ENCODE results near the gene CDK5RAP2.
"Not testable (repeated sequence)": the region's sequence is repeated elsewhere in the genome, so short reads cannot be mapped to it uniquely, and the experiment has no call there.

Gene CDK5RAP2

DNA sequence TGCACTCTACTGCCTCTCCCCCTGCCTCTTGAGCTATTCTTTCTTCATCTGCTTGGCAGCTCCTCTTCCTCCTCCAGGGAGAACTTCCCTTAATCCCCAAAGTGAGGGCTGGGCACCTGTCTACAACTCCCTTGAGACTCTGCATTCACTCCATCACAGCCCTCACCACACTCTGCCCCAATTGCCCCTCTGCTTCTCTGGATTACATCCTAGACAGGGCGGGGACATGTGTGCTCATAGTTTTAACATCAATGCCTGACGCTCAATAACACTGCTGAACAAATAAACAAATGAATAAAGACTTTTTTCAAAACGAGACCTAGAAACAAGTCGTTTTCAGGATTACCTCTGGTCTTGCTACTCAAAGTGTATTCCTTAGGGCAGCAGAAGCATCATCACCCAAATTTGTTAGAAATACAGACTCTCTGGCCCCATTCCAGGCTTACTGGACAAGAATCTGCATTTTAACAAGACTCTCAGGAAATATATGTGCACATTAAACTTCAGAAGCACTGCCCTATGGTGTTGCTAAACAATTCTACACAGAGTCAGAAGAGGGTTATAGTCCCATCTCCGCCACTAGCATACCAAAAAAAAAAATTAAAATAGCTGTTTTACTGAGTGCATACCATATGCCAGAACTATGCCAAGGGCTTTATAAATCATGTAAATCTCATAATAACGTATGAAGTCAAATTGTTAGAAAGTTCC, 115.6 kb downstream of the CDK5RAP2 start:
- no peak for DNase-seq

- no peak for DNase-seq
Observed at GRCh38 chr9:120463765-120464164, 116.2 kb downstream of the CDK5RAP2 start.

DNA sequence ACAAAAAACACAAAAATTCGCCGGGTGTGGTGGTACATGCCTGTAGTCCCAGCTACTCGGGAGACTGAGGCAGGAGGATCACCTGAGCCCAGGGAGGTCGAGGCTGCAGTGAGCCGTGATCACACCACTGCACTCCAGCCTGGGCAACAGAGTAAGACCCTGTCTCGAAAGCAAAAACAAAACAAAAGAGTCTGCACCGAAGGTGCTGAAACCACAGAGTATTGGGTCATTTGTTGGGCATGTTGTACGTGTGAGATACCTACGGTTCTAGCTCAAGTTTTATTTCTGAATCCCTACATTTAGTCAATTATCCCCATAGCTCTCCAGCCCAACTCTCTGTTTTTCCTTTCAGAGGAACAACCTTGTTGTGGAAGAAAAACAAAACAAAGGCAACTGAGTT, 118.3 kb downstream of the CDK5RAP2 start:
- not testable (repeated sequence) for DNase-seq

- no peak for DNase-seq
Observed at GRCh38 chr9:120456218-120456617, 123.7 kb downstream of the CDK5RAP2 start.

DNA sequence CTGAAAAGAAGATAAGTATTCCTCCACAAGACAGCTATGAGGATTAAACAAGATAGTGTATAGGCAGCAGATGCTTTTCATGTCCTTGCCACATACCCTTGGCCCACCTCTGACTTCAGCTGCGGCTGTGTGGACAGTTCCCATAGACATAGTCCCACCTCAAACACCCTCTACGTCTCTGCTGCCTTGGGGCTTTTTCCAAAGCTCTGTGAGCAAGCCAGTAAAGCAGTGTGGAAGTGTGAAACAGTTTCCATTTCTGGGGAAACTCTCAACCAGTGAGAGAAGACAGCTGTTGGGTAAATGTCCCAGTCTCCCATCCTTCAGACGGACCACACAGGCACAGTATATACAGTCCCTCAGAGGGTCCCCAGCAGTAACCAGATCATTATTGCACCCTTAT, 125.5 kb downstream of the CDK5RAP2 start:
- no peak for DNase-seq

GRCh38 chr9:120453792-120454191, 126.2 kb downstream of the CDK5RAP2 start:
- no peak for DNase-seq

DNA sequence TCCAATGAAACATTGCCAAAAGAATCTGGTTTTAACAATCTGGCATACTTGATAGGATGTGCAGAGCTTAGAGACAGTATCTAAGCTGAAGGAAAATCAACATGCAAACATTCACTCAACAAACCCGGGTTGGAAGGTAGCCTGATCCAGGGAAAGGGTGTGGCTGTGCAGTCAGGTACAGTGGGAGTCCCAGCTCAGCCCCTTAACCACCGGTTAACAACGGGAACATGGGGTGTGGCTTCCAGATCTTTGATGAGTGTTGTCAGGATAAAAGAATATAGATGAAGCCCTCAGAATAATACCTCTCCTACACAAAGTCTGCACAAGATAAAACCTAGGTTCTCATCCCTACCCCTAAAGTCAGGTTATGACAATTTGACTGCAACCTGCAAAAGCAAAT, 127.3 kb downstream of the CDK5RAP2 start:
- DNase-seq: no peak

DNA sequence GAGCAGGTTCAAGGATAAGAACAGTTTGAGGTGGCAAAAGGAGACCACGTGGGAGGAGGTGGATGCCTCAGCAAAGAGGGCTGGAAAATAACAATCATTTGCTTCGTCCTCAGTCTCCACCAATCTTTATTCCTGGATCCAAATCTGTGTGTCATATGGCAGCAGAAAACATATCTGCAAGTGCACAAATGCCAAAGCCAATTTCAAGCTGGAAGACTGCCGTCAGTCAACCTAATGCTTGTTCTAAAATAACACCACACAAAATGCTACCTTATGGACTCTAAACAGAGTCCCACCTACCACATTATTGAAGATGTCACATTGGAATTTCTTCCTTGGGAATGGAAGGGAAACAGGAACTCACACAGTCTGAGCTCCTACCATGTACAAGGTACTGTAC, 129.1 kb downstream of the CDK5RAP2 start:
- no peak for DNase-seq

GRCh38 chr9:120449566-120449965, 130.4 kb downstream of the CDK5RAP2 start:
- DNase-seq: no peak

DNA sequence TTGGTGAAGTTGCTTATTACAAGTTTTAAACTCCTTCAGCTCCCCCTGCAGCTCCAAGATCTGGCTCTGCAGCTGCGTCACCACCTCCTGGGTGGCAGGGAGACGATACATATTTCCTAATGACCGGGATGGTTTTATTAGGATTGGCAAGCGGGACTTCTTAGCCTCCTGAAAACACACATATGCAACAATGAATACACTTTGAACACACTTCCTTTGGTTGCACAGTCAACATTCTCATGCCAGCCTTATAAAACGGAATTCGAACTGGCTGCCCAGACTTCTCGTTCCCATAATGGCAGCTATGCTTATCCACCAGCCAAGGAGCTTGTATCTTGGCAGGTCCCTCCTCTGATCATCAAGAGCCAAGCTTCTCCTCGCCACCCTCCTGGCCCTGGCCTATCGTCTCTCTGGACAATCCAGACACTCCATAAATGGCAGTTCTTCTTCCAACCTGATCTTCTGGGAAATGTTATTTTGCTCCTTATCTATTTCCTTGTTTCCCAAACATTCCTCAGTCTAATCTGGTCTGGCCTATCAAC, 131.9 kb downstream of the CDK5RAP2 start:
- DNase-seq: no peak

GRCh38 chr9:120446671-120447070, 133.3 kb downstream of the CDK5RAP2 start:
- no peak for DNase-seq

GRCh38 chr9:120443976-120444375, 136.0 kb downstream of the CDK5RAP2 start:
- no peak for DNase-seq

- no peak for DNase-seq
Observed at GRCh38 chr9:120443489-120443888, 136.5 kb downstream of the CDK5RAP2 start.

DNA sequence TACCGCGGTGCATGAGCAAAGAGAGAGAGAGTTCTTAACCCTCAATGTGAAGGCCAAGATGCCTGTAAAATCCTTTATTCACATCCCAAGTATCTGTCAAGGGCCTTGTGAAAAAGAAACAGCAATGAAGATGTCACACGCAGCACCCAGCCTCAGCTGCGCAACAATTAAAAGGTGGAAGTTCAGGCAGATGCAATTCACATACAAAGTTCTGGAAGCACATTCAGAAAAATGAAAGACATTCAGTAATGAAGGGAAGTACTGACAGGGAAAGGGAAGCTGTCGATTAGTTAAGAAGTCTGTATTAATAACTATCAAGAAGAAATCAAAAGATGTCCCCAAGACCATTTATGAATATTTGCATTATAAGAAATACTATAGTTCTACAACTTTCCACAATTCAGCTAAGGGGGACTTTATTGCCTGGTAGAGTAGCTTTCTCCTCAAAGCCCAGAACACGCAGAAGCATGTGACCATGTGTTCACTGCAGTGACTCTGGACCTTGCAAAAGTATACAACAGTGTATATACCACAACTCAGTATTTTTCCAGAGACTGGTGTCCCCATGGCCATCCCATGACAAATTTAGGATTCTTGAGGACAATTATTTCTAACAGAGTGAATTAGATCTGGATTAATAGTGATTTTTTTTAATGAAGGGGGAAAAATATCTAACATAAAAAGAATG, 137.5 kb downstream of the CDK5RAP2 start:
- DNase-seq: no peak

DNA sequence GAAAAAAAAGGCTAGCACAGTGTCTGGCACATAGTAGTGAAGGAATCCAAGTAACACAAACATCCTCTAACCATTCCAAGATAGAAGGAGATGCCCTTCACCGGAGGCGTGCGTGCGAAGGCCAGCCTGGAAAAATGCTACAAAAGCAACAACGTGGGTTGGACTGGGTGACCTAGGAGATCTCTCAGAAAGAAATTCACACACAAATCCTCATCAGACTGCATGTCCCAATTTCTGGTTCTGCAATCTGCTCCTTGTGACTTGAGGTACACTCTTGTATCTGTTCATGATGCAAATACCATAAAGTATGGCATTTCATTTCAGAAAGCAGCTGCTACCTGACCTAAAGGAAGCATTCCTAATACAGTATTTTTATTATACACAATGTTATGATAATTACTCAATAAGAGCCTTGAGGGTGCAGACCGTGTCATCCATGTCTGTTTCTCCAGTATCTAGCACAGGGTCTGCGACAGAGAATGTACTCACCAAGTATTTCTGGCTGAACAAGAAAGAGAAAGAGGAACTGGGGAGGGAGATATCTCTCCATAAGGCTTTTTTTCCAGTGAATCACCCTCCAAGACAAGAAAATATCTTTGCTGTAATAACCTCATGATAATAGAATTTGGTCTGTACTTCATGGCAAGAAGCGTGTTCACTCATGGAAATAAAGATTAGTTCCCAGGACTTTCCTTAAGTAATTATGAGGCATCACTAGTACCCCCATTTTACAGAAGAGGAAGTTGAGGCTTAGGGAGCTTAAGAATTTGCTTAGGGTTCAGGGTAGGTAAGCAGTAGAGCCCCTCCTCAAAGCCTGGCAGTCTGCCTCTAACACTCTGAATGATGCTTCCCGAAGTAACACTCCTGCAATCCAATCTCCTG, 138.3 kb downstream of the CDK5RAP2 start:
- no peak for DNase-seq

DNA sequence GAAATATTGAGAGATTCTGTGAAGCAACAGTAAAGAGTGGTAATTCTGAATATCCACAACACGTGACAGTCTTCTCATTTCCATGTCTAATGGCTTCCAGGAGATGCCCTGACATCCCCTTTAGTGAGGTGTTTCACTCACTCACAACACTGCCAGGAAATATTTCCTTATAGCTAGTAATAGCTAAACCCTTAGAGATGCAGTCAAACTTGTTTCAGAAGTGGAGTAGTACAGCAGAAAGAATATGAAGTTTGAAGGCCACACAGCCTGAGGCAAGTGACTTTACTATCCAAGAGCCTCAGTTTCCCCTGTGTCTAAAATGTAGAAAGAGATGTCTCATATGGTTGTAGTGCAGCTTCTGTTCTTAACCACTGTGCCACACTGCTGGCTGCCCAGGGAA, 139.2 kb downstream of the CDK5RAP2 start:
- DNase-seq: no peak

GRCh38 chr9:120439926-120440325, 140.0 kb downstream of the CDK5RAP2 start:
- no peak for DNase-seq

DNA sequence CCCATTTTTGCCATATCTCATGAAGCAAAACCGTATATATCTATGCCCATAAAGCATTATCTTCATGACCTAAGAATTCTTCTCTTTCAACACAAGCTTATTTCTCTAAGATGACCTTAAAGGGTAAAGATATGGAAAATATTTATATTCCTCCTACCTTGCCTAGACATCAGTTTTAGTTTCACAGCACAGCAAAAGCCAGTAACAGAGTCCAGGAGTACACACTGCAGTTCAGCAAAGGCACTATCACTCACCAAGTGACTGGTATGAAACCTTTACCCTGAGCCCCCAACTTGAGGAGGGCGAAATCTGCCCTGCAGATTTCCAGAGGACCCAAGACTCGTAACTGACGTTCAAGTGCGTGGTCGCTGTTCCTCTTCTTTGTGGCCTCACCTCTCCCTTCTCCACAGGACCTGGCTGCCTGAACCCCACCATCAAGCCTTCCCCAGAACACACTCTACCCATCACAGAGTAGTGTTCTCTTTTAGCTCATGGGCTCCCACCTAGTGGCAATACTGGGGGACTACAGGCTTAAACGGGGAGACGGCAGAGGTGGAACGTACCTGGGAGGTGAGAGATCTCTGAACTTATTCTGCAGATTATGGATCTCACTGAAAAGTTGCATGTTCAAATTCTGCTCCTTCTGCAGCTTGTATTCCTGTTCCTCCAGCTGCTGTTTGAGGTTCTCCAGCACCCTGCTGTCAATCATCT, 141.0 kb downstream of the CDK5RAP2 start:
- DNase-seq: no peak

GRCh38 chr9:120438111-120438510, 141.9 kb downstream of the CDK5RAP2 start:
- no peak for DNase-seq

DNA sequence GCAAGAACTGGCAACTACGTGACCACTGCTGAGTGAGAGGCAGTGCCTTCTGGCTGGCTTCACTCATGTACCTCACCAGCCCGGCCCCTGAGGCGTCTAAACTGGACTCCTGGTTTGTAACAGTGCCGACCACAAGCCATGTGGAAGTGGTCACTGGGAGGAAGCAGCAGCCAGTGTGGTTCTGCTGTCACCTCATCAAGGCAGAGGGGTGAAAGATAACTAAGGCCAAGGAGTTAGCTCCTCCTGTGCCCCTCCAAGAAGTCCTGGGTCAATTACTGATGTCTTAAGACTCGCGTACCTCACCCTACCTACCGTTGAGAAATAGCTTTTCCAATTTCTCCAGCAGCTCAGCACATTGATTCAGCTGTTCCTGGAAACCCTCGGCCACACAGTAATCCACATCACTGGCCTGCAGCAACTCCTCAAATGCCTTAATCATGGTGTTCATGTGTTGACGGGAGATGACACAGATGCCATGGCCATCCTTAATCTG, 142.9 kb downstream of the CDK5RAP2 start:
- DNase-seq: no peak

GRCh38 chr9:120436446-120436845, 143.5 kb downstream of the CDK5RAP2 start:
- DNase-seq: no peak

DNA sequence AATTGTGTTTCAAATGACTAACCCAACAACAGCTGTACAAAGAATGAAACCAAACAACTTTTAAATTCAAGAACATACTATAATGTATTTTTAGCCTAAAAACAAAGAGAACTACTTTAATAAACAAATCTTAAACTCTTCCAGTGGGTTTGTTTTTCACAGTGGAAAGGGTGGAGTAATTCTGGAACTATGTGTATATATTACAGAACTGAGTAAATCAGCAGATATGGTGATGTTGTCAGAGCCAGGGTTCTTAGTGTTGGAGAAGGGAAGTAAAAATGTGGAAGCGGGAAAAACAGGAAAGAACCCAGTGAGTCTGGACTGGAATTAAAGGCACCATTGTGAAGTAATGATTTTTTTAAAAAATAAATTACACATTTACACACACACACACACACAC, 144.9 kb downstream of the CDK5RAP2 start:
- no peak for DNase-seq

- DNase-seq: no peak
Observed at GRCh38 chr9:120434532-120434931, 145.4 kb downstream of the CDK5RAP2 start.
